HG02759 (cell line): ENCODE results near the gene SLC6A17.

Experiments
- ATAC-seq: cut with Tn5 transposase; IDR thresholded peaks from one replicate; pipeline ENCODE4 v1.9.1; 2021; ENCODE audit warnings: mild to moderate bottlenecking, moderate library complexity; ENCODE audit not compliant: unreplicated experiment

Gene SLC6A17

DNA sequence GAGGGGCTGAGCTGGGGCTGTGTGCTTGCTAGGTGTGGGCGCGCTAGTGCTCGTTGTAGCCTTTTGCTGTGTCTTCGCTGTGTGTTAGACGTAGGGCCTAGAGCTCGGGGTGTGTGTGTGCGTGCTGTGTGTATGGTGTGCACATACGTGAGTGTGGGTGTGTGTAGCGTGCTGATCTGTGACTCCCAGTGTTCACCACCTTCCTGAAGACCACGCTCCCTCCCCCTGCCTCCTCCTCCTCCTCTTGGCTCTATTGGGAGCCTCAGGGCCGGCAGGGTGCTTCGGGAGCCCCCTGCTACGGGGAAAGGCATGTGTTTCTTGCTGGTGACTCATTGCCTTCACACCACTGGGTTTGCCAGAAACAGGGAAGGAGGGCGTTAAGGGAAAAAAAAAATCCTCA lies 50.4 kb downstream of the SLC6A17 start:
- ATAC-seq: no peak

DNA sequence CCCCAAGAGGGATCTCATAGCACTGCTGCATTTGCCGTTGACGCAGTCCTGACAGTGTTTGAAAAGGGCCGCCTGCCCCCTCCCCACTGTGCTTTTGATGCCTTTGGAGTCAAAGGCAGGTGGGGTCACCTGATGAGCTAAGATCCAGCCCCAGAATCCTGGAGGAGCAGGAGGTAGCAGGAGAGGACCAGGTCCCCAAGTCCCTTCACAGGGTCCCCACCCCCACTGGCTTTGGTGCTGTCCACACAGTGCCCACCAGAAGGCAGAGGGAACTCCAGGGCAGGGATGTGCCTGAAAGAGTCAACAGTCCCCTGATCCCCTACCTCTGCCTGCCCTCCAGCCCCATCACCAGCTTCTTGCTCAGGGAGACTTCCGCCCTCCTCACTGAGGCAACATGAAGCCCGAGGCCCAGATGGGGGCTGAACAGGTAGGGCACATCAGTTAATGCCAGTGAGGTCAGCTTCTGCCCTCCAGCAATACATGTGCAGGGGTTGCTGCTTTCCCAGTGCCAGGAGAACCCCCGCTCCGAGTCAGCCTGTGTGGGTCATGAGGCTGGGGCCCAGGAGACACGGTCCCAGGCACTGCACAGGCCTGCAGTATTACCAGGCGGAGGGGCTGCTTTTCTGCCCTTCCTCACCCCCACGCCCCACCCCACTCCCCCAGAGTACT lies 51.0 kb downstream of the SLC6A17 start:
- no peak for ATAC-seq

DNA sequence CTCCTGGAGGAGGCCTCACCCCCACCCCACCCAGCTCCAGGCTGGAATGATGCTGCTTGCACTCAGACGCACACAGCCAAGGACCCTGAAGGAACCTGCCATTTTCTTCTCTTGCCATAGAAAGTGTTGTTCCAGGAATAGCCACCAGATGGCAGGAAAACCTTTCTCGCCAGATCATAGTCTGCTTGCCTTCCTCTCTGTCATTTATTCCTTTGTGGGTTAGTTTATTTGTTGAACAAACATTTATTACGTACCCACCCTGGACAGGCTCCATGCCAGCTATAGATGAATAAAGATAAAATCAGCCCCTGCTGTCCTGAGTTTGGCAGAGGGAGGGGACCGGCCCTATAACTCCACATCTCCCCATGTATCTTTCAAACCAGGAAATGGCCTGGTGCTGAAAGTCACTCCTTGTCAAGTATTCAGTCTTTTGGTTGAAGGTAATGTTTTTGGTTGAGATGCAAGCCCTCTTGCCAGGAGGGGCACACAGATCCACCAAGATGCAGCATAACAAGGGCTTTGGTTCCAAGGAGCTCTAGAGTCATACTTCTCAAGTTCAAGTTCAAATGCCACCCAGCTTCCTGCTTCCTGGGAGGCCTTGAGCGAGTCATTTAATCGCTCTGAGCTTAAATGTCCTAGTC lies 52.8 kb downstream of the SLC6A17 start:
- no peak for ATAC-seq

DNA sequence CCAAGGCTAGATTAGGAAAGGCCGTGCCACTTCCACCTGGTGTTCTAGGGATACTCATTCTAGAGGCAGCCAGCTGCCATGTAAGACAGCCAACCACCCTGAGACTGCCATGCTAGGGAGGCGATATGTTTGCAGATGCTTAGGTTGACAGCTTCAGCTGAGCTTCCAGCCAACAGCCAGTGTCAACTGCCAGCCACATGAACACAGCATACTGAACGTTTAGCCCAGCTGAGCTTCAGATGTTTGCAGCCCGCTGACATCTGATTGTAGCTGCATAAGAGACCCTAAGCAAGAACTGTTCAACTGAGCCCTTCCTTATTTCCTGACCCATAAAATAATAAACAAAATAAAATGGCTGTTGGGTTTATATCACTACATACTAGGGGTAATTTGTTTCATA lies 54.9 kb downstream of the SLC6A17 start:
- no peak for ATAC-seq

DNA sequence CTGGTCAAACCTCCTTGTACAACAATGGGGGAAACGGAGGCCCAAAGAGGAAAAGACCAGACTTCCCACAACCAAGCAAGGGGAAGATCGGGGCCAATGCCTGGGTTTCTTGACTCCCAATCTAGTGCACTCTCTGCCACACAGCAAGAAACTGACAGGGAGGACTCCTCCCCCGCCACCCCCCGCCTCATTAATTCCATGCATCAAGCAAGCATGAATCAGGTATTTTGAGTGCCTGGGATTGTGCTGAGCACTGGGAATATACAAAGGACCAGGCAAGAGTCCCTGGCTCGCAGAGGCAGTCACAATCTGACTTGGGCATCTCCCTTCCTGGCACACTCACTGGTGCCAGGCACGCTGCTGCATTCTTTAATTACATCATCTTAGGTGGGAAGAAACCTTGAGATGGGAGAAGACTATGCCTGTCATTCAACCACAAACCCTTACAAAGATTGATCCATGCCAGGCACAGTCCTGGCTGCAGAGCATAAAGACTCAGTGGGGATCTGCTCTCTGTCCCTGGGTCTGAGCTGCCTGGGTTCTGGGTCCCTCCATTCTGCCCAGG lies 55.4 kb downstream of the SLC6A17 start:
- no peak for ATAC-seq

DNA sequence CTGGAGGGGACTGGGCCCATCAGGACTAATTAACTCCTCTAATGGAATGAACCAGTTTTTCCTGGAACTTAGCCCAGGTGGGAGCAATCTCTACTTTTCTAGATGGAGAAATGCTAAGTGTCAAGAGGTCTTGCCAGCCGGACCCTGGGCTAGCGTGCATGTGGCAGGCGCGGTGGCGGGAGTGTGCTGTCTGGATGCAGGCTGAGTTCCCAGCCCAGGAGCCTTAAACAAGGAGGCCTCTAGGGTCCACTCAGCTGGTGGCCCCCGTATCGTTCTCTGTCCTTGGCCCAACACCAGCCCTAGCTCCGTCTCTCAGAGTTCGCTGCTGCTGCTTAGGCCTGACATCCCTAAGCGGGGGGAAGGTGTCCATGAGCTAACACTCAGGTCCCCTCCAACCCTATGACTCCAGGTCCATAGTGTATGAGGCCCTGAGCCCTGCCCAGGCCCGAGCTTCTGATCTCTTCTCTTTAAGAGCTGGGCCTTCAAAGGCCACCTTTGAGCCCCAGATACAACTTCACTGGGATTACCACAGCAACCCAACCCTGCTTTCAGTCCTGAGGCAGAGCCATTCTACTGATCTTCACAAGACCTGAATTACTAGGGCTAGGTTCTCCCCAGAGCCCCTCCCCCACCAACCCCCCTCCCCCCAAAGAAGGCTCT lies 56.1 kb downstream of the SLC6A17 start:
- no peak for ATAC-seq

DNA sequence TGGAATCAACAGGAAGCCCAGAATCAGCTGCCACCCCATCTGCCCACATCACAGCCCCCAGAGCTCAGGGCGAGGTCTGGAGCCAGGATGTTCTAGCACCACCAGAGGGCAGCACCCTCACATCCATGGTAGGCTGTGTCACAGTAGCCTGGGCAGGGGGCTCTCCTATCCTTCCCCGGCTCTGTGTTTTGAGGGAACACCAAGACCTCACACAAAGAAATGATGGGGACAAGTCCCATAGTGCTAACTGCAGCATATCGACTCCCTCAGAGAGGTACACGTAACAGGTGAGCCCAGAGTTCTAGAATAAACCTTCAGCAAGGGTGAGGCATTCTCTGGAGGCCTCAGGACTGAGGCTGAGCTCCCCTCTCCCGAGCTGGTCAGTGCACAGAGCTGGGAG lies 57.5 kb downstream of the SLC6A17 start:
- ATAC-seq: no peak

DNA sequence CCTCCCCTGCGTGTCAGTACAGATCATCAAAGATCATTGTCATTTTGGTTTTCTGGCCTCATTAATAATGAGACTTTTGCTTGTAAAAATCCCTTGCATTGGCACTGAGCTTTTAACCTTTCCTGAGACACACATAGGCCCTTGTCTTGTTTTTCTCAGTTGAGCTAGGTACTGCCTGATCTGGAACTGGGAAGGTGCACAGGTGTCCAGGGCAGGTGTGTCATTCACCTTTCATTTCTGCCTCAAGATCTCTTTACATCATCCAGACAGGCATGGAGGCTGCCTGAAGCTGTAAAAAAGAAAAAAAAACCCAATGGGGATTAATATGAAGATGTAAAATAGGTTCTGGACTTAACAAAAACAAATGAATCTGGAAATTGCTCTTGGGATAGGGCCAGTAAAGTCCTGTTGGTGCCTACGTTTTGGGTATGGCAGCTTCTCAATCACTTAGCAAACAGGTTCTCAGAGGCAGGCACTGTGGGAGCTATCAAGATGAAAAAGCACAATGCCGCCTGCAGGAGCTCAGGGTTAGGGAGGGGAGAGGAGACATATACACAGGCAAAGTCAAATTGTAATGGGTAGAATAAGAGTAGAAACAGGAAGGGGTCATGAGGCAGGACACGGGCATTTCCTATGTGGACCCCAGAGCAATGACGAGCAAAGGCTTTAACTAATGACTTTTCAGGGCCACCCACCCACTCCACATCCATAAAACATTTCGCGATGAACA lies 58.8 kb downstream of the SLC6A17 start:
- ATAC-seq: no peak

DNA sequence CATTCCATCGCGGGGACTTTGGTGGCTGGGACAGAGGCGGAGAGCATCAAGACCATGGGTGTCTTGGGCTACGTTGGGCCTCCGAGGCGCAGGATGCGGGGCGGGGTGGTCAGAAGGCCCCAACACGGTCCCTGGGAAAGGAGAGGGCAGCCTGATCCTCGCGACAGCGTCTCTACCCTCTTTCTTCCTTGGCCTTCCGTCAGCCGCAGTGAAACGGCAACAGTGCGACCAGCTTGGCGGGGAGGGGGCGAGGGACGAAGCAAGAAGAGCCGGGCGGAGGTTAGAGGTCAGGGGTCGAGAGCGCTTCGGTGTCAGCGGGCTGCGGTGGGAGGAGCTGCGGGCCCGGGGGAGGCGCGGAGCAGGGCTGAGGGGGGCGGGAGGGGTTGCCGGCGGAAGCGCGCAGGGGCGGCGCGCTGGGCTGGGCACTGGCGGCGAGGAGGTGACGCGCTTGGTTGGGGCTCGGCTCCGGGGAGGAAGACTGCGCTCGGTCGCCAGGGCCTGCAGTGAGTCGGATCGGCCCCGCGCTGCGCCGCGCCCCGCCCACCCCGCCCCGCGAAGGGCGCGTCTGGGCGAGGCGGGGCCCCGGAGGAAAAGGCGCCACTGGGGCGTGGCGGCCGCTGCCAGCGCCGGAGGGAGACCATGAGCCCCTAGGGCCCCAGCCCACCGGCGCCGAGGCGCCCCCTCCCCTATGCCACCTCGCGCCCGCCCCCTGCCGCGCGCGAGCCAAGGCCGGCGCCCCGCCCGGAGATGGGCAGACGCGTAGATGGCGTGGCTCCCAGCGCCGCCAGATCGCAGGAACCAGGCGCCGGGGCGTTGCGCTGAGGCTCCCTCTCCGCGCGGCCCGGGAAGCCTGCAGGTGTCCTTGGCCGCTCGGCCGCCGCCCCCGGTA lies 59.7 kb downstream of the SLC6A17 start, which contains the start of gene KCNC4:
Gene KCNC4, plus strand, starts transcription at position 600 of the 889 bp plus-strand sequence. CDS start 1,186 bp downstream, outside the sequence.
- peak; percentile 86 for ATAC-seq

DNA sequence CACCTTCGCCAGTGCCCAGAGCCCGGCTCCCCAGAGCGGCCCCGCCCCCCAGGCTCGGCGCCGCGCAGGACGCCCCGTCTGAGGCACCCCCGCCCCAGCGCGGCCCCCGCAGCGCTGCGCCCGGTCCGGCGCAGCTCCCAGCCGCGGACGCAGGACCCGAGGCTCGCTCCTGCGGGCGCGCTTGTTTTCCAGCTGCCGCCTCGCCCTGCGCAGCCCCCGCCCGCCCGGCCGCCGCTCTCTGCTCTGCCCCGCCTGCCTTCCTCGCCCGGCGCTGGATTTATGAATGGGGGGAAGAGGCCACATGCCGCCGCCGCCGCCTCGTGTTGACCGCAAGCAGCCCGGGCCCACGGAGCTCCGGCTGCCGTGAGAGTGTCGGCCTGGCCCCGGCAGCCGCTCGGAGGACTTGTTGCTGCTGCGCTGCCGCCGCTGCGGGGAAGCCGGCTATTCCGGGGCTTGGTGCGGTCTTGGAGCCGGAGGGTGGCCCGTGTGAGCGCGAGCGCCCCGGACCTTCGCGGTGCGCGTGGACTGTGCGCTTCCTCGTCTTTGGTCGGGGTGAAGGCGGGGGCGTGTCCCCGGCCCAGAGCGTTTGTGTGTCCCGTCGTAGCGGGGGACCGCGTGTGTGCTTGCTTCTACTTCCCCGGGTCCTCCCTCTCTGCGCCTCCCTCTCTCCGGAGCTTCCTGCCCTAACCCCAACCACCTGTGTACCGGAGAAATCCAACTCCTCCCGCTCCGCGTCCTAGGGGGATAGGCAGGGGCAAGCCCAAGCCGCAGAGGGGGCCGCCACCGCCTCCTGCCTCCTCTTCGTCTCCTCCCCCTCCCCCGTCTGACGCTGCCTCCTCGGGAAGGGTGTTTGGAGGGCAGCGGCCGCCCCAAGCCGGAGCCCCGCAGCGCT lies 60.6 kb downstream of the SLC6A17 start:
- ATAC-seq: peak; percentile 30

DNA sequence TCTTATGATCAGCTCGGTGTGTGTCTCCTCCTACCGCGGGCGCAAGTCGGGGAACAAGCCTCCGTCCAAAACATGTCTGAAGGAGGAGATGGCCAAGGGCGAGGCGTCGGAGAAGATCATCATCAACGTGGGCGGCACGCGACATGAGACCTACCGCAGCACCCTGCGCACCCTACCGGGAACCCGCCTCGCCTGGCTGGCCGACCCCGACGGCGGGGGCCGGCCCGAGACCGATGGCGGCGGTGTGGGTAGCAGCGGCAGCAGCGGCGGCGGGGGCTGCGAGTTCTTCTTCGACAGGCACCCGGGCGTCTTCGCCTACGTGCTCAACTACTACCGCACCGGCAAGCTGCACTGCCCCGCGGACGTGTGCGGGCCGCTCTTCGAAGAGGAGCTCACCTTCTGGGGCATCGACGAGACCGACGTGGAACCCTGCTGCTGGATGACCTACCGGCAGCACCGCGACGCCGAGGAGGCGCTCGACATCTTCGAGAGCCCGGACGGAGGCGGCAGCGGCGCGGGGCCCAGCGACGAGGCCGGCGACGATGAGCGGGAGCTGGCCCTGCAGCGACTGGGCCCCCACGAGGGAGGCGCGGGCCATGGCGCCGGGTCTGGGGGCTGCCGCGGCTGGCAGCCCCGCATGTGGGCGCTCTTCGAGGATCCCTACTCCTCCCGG lies 61.3 kb downstream of the SLC6A17 start:
- no peak for ATAC-seq

DNA sequence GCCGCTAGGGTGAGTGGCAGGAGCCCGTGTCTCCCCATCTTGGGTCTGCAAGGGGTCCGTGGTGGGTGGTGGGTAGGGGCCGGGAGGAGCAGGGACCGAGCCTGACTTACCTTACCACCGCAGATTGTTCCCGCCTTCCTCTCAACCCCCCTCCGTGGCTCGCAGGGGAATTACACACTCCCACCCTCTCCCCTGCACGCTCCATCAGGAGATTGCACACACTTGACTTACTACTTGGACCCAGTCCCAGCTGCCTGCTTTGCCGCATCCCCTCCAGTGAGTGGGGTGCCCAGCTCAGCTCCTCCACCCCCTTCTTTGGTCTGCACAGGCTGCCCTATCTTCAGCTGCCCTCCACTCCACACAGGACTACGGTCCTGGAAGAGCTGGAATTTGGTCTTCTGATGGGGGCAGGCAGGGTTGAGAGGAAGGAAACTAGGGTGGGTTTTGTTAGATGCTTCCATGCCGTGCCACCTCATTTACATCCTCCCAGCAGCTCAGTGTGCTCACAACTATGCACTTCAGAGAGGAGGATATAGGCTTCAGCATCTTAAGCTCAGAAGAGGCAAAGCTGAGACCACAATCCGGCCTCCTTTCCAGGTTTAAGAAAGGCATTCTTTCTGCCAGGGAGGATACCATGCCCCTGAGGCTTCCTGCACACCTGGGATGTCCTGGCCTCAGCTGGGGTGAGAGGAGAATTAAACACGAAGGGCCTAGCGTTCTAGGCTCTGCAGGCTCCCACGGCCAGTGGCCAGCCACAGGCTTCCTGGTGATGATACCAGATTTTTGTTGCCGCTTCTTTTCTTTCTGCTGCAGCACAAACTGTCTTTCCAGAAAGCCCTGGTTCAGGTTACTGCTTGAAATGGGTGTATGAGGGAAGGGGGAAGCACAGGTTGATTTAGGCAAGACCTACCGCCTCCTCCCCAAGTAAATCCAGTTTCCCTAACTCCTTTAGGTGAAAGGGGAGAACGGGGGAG lies 62.2 kb downstream of the SLC6A17 start:
- ATAC-seq: no peak

DNA sequence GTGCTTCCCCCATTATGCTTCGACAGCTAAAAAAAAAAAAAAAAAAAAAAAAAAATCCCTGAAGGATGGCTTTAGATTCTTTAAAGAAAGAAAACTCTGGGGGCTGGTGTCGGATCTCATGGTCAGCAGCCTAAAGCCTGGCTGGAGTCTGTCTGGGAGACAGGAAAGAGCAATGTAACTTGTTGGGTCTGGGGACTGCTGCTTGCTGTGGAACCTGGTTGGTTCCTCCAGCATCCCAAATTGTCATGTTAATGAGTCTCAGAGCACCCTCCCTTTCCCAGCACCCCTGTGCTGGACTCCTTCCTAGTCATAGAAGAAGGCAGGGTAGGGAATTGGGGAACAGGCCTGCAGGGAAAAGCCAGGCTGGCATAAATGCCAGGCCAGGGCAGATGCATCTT lies 62.8 kb downstream of the SLC6A17 start:
- no peak for ATAC-seq

DNA sequence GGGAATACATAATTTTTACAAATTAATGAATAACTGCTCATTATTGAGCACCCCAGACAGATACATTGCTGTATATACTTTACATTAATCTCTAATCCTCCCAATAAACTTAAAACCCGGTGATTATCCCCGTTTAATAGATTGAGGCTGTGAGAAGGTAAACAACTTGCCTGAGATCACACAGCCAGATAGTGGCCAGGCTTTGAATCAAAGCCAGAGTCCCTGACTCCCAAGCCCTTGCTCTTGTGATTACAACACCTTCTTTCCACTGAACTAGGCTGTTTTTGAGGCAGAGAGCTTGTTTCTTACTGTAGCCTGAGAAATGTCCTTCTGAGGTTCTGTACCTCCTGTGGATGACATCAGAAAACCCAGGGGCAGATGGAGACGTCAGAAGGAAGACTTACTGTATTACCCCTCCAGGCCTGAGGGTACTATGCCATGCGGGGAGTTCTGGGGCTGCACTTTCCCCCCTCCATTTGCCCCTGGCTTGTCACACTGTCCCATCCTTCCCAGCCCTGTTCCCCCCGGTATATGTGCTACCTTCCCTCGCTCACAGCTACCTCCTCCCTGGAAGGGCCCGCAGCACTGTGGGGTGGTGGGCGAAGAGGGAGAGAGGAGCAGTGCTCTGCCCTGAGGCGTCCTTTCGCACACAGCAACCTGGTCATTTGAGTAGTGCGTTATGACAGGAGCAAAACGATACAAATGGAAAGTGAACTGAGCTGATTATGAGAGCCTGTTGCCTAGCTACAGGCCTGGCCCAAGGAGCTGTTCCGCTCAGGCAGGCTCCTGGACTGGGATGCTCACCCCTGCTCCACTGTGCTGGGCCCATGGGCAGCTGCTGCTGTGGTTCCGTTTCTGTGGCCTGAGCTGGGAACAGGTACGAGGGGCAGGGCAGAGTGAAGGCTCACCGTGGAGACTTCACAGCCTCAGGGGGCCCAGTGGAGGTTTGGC lies 64.4 kb downstream of the SLC6A17 start:
- ATAC-seq: no peak

DNA sequence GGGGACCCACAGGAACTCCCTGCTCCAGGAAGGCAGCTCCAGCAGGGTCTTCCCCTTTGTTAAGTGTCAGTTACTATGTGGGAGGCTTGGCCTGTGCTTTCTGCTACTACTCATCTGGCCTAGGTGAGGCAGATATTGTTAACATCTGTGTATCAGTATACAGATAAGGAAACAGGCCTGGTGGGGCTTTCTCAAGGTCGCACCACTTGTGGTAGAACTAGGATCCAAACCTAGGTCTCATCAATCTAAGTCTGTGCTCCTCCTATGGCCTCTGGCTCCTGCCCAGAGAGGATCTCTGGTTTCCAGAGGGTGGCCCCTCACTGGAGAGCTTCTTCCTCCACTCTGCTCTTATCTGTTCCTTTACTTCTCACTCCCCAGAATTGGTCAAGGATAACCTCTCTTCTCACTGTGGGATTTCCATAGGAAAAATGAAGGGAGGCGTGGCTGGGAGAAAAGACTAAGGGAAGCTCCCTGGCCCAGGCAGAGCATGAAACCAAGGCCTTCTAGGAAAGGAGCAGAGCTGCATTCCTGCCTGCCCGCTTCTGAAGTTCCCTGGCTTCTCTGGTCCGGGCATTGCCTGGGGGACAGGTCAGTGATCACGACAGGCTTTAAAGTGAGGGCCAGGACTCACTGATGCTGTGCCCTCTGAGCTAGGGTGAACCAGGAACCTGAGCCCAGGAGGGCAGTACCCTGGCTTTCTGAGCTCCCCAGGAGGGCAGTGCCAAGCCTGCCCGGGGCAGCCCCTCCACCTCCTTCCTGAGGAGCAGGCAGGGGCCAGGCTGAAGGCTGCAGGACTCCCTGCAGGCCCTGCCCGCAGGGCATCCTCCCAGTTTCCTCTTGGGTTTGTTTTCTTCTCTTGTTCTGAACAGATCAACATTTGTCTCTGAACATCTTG lies 65.6 kb downstream of the SLC6A17 start:
- no peak for ATAC-seq
